NCI-H187 (cell line): ENCODE data around the gene DLST.
A peak's percentile ranks its signal among the peaks of the same experiment; 100 is the strongest.
"Not testable (repeated sequence)": the region's sequence is repeated elsewhere in the genome, so short reads cannot be mapped to it uniquely, and the experiment has no call there.

ENCODE experiments used
- DNase-seq, 2 experiments: peaks; one replicate each; lab custom pipeline; 2025; lab: John Stamatoyannopoulos, UW

DLST gene

DNA sequence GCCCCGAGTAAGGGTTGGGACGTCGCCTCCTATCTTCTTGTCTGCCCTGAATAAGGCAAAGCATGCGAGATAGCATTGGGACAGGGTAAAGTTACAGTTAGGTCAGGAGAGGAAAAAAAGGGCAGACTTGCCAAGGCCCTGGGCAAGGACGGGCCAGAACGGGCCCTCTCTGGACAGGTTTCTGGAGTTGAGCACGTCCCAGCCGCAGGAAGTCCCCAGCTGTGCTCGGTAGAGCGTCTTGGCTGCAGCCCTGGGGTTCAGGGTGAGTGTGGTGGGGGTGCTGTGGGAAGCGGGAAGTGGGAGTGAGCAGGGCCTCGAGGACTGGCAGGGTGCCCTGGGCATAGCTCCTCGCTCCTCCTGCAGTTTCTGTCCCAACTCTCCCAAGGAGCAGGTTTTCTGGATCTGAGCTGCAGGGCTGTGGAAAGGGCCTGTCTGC, 35.9 kb downstream of the DLST start:
- DNase-seq: no peak

DNA sequence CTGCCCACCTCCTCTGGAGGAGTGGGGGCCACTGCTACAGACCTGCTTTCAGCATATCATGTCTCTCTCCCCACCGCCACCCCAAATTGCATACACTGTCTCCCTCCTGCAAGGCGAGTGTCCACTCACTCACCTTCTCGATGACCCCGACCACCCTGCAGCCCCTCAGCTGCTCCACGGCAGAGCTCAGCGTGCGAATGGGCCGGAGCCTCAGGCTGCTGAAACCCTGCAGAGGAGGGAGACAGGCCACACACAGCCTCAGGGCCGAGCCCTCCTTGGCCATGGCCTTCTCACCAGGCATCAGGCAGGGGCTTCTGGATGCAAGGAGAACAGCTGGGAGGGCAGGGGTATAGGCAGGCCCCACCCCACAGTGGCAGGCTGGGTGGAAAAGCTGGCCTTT, 36.7 kb downstream of the DLST start:
- DNase-seq: no peak

DNA sequence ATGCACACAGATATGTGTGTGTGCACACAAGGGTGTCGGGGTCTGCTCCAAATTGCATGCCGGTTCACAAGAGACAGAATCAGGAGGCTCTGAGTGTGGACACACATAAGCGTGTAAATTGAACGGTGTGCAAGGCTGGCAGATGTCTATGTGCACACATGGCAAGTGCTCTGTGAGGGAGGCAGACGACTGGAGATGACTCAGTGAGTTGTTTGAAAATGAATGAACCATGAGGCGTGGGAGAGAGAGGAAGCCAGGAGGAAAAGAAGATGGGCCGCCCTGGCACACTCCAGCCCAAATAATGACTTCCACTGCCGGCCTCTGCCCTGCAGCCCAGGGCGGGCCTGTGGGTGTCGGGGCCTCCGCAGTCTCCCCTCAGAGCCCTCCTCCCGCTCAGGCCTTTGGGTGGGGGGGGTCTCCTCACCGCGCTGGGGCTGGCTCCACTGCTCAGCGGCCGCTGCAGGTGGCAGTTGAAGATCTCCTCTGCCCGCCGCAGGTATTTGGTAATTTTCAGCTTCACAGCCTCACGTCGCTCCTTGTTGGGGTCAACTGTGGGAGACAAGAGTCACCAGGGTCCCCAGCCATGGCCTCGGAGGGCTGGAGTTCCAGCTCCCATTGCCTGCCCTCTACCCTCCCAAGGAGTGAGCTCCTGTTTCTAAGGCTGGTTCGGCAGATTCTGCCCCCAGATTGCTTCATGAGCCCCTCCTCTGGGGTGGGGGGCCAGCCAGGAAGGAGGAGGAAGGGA, 37.9 kb downstream of the DLST start:
- no peak for DNase-seq

DNA sequence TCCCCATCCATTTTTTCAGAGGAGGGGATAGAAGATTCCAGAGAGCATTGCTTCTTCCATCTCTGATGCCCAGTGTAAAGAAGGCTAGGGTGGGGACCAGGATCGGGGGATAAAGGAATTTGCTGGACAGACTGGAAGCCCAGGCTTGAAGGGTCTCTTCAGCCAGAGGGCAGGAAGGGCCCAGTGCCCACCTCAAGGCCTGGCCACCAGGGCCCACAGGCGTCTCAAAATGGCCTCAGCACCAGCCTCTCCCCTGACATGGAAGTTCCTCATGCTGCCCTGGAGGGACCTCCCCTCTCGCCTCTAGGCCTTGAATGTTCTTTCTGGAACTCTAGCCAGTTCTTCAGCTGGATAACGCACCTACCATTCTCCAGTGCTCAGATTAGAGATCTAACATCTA, 38.6 kb downstream of the DLST start:
- DNase-seq: no peak

DNA sequence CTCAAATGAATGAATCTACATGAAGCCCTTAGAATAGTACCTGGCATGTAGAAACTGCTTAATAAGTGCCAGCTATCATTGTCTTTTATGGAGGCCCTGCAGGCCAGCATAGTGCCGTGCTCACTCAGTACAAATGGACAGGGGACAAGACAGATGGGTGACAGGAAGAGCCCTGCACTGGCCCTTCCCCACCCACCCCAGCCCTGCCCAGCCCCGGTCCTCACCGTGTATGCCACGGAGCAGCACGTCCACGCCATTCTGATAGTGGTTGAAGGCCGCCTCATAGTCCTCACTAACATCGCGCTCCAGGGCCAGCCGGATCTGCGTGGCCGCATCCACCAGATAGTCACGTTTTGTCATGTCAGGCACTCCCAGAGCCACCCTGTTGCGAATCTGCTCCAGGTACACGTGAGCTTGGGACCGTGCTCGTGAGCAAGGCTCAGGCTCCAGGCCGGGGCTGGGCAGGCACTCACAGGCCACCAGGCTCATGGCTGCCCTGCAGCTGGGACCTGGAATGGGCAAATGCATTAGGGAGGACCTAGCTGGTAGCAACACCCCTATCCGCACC, 39.4 kb downstream of the DLST start:
- DNase-seq: no peak

DNA sequence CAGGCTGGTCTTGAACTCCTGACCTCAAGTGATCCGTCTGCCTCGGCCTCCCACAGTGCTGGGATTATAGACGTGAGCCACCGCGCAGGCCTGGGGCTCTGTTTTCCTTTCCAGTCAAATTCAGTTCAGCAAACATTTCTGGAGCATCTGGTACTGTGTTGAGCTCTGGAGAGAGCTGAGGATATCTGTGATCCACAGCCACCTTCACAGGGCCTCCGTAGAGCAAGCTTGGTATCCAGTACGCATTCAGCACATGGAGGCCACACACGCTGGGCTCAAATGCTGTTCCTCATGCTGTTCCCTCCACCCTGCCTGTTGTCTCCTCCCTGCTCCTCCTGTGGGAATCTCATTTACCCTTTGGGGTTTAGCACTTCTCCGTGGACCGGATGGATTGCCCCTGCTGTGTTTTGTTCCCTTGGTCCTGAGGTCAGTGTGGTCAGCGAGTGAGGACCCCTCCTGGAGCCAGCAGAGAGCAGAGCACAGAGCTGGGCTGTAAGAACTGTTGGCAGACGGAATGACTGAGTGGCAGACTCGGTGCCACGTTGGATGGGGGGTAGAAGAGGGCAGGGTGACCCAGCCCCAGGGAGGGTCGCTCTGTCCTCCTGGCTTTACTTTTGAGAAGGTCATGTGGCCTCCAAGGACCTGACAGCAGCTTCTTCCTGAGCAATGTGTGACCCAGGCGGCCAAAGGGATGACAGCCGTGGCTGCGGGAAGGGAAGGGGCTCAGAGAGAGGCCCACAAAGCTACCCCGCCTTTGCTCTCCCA, 40.5 kb downstream of the DLST start:
- DNase-seq: no peak

DNA sequence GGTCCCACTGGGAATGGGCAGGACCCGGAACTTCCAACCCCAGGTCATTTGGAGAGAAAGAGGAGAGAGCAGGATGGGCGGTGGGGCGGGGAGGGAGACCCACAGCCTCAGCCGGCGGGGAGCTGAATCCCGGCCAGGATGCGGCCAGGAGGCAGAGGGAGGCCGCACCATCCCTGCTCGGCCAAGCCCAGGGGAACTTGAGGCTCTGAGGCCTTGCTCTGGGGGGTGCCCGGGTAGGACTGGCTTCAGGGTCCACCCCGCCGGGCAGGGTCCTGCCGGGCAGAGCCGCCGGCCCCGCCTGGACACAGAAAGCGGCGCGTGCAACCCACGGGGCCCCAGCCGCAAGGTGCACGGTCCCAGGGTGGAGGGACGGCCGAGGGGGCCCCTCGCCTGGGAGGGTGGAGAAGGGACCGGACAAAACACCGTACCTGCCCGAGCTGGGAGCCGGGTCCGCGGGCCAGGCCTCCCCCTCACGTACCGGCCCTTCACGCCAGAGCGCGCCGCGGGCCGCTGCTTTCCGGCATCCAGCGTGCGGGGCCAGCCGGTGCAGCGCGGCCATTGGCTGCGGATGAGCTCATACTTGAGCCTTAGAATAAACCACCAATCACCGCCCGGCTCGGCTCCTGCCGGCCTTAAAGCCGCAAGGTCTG, 41.2 kb downstream of the DLST start, which contains the start of gene RPS6KL1:
RPS6KL1 (minus strand) TSS at position 509 of the 650 bp plus-strand sequence. CDS start 1,719 bp downstream, outside the sequence.
- peak; percentile 60 to 78 for DNase-seq

DNA sequence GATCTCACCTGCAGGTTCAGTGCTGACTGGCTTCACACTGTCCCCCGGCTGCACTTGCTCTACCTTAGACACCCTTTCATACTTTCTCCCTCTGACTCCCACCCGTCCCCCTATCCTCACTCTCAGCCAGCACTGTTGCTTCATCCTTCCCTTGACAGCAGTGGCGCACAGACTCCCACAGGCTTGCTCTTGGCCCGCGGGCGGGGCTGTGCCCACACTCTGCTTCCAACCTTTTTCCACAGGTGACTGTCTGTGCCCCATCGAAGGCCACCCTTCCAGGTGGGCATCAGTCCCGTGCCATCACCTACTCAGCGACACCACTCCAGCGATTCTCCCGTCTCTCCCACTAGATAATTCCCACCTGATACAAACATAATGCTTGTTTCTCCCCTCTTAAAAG, 42.3 kb downstream of the DLST start:
- no peak for DNase-seq

DNA sequence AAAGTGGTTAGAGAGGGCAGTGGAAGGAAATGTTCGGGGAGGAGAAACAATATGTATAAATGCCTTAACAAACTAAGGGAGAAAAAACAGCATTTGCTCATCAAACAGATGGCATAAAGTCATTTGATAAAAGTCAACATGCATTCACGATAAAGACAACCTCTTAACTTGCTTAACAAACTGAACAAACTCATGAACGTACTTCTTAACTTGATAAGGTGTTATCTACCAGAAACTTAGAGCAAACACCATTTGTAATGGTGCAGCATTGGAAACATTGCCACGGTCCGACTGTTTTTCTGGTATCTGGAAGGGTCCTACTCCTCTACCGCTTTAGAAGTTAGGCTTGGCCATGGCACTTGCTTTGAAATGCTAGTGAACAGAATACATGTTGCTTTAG, 45.5 kb downstream of the DLST start:
- DNase-seq: no peak

DNA sequence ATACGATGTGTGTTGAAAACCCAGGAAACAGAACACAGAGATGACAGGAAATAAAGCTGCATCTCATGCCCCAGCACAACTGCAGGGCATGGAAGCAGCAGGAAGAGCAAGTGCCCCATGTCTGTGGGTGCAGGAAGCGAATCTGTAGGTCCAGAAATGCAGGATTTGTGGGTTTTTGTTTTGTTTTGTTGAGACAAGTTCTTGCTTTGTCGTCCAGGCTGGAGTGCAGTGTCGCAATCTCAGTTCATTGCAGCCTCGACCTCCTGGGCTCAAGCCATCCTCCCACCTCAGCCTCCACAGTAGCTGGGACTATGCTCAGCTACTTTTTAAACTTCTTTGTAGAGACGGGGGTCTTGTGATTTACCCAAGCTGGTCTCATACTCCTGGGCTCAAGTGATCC, 47.5 kb downstream of the DLST start:
- DNase-seq: no peak

DNA sequence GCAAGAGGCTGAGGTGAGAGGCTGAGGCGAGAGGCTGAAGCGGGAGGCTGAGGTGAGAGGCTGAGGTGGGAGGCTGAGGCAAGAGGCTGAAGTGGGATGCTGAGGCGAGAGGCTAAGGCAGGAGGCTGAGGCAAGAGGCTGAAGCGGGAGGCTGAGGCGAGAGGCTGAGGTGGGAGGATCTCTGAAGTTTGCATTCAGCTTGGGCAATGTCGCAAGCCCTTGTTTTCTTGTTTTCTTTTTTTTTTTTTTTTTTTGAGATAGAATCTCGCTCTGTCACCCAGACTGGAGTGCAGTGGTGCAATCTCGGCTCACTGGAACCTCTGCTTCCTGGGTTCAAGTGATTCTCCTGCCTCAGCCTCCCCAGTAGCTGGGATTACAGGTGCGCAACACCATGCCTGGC, 50.0 kb downstream of the DLST start:
- not testable (repeated sequence) for DNase-seq

DNA sequence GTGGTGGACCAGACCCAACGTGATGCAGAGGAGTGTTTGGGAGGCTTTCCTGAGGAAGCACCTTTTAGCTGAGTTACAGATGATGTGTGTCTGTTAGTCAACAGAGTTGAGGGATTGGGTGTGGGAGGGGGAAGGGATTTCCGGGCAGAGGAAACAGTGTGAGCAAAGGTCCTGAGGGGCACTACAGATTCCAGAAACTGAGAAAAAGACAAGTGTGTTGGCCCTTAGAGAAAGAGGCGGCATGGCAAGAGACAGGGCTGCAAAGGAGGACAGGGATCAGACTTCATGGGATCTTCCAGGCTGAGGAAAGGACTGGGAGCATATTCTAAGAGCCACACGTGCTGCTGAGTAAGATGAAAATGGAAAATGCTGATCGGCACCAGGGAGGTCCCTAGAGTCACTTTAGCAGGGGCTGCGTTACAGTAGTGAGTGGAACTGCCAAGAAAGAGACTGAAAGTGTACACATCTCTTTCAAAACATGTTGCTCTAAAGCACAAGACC, 50.7 kb downstream of the DLST start:
- DNase-seq: no peak

DNA sequence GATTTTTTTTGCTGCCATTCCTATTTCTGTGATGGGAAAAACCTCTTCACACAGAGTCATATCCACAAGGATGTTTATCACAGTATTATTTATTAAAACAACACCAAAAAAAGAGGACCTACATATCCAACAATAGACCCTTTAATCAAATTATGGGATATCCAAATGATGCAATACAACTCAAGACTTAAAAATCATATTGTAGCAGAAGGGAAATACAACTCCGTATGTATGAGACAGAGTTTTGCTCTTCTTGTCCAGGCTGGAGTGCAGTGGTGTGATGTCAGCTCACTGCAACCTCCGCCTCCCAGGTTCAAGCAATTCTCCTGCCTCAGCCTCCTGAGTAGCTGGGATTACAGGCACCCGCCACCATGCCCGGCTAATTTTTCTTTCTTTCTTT, 51.2 kb downstream of the DLST start:
- not testable (repeated sequence) for DNase-seq

DNA sequence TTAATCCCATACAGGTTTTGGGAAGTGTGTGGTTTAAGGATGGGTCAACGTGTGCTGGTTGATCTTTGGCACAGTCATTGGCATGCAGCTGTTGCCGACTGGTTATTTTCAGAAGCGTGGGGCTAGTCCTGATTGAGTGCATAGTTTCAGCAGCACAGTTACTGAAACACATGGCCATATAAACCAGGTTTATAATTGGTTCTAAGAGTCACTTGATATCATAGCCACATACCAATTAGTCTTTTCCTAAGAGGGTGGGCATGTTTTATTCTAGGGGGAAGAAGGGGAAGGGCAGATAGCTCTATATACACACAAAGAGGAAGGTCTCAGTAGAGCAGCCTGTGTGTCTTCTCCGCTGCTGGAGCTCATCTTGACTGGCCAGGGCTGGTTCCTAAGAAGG, 52.3 kb downstream of the DLST start:
- no peak for DNase-seq

DNA sequence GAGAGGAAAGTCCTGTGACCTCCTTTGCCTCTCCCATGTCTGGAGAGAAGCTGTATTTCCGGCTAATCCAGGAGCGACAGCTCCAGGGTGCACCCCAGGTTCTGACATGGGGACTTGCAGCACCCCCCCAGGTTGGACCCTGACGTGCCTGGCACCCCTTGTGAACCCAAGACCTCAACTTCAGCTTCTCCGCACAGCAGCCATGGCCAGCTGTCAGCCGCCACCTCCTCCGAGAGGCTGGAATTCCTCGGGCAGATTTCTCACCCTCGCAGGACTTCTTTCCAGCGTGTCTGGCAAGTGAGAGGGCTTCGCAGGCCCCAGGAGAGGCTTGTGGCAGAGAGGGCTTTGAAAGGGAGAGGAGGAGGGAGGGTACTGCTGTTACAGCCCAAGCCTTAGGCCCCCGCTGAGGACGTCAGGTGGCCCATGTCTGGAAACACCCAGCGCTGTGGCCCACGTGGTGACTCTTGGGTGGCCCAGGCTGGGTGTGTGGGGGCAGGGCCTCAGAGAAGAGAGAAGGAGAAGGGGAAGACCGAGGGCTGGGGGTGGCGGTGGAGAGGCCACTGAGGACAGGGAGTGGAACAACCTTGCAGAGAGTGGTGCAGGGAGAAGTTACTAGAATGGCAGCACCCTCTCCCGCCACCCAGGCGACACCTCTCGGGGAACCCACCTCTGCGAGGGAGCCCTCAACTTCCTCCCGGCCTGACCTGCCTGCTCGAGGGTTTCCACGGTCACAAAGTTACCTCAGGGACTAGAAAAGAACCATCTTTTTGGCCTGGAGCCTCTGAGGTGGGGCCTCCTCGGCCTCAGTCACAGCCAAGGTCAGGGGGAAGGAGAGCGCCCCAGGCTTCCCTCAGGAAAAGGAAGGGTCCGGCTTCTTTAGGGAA, 53.0 kb downstream of the DLST start:
- no peak for DNase-seq

DNA sequence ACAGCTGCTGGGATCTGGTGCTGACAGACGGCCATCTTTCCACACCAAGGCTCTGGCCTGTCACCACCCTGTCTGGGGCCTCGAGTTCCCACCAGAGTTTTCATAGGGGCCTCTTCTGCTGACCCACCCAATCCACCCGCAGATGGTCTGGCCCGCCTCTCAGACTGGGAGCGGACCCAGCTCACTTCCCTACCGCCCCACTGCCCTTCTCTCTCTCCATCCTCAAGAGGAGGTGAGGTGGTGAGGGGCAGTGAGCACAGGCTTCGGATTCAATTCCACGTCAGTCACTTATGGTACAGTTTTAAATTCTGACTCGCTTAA, 53.6 kb downstream of the DLST start:
- DNase-seq: no peak

DNA sequence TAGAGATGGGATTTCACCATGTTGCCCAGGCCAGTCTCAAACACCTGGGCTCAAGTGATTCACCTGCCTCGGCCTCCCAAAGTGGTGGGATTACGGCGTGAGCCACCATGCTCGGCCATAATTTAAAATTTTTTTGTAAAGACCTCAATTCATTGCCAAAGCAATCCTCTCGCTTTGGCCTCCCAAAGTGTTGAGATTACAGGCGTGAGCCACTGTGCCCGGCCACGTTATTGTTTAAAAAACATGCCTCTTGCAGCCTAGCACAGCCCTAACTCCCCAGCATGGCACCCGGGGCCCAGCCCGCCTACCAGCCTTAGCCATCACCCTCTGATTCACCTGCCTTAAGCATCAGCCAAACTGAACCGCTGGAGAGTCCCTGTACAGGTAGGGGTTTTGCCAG, 54.4 kb downstream of the DLST start:
- no peak for DNase-seq

DNA sequence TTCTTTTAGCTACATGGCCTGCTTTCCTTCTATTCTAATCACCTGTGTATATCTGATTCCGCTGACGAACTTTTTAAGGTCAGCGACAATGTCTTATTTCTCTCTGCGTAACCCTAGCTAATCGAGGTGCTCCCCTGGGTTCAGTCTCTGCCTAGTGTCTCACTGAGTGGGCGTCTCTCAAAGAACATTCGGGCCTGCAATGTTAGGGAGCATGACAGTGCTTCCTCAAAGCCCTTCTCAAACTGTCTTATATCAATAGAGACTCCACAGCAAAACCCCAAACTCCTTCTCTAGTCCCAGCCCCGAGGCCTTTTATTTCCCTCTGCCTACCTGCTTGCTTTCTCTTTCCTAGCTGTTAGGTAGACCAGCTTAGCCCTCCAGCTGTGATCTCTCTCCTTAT, 55.0 kb downstream of the DLST start:
- DNase-seq: no peak

DNA sequence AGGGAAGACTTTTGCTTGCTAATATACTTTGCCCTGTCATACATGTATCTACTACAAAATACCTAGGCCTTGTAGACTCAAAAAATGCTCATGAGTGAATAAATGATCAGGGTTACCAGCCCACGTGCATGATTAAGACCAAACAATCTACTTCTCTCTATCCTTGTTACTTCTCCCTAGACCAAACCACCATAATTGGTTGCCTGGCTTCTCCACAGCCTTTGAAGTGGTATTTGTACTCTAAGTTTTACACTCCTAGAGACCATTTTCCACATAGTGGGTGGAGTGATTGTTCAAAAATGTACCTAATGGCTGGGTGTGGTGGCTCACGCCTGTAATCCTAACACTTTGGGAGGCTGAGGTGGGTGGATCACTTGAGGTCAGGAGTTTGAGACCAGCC, 55.5 kb downstream of the DLST start:
- DNase-seq: no peak

DNA sequence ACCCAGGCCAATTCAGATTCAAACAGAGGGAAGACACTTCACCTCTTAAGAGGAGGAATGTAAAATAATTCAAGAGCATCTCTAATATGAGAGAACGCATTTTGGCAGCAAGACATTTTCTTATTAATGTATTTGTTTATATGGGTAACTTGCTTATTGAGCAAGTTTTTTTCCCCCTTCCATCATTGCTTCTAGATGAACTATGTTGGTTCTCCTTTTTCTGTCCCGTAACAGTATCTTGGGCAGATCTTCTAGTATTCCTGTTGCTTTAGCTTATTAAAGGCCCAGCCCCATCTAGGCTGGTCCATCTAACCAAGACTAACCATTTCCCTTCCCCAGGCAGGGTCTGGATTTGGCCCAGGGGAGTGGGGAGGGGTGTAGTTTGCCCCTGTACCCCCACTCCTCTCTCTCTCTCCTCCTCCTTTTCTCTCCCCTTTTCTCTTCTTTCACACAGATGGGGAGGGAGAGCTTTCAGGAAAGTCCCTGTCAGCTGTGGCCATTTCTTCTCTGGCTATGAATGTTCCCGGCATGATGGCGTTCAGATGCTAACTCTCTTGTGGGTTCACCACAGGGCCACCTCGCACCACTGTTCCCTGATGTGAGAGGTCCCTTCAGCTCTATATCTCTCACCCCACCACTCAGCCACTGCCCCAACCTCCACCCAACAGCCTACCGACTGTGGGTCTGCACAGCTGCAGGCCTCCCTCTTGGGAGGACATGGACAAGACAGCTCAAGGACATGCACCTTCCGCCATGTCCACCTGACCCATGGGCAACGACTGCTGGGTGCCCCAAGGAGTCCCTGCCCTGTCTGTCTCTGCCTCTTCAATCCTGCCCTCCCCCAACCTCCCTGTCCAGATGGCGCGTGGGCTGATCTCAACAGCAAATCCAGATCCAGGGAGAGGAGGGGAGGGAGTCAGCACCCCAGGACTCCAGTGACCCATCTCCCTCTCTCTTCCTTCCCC, 57.1 kb downstream of the DLST start:
- no peak for DNase-seq
